HG03095 (cell line): ENCODE results near the gene OR52B6.
"Not testable (repeated sequence)": the region's sequence is repeated elsewhere in the genome, so short reads cannot be mapped to it uniquely, and the experiment has no call there.

Source experiments
- ATAC-seq: cut with Tn5 transposase; IDR thresholded peaks from one replicate; pipeline ENCODE4 v1.9.1; 2021; ENCODE audit warnings: moderate library complexity; ENCODE audit not compliant: unreplicated experiment

Gene OR52B6, protein sequence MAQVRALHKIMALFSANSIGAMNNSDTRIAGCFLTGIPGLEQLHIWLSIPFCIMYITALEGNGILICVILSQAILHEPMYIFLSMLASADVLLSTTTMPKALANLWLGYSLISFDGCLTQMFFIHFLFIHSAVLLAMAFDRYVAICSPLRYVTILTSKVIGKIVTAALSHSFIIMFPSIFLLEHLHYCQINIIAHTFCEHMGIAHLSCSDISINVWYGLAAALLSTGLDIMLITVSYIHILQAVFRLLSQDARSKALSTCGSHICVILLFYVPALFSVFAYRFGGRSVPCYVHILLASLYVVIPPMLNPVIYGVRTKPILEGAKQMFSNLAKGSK

DNA sequence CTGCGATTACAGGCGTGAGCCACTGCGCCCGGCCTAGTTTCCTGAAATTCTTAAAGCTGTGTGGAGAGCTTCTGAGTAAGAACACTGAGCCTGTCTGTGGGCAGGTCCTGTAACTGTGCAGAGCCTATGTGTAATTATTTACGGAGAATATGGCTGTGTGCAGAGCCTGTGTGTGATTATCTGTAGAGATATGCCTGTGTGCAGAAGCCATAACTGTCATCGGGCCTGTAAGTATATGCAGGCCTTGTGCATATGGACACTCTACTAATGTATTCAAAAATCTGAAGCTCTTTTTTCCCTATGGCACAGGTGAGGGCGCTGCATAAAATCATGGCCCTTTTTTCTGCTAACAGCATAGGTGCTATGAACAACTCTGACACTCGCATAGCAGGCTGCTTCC lies at the start of gene OR52B6:
OR52B6 (plus strand) TSS at position 301 of the 400 bp plus-strand sequence; CDS start at position 301, 0 bp downstream.
- no peak for ATAC-seq

DNA sequence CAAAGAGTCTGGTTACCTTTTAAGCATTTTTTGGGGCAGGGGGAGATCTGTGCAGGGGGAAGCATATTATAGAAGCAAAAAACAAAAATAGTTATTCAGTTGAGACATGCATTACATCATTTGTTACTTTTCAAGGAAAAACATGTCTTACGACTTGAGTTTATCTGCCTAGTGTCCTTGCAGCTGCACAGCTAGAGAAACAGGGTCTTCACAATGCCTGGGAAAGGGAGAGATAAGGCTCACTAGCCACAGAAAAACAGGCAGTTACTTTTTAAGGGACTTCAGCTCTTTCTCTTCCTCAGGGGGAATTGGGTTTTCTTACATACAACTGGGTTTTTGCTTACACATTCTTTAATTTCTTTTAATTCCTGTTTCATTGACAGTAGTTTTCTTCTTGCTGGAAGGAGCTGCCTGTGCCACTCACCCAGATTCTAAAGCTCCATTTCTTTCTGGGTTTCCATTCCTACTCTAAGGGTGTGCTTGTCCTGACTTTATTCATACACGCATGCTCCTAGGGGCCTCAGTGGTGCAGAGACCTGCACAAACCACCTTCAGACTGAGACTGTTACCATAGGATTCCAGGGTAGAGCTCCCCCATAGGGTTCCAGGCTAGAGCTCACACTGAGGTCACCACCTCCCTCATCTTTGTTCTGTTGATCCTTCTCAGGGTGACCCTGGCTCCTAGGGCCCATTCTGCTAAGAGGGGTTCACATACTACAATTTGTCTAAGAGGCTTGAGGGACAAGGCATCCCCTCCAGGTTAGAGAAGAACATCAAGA lies 49.4 kb upstream of the OR52B6 start:
- no peak for ATAC-seq

DNA sequence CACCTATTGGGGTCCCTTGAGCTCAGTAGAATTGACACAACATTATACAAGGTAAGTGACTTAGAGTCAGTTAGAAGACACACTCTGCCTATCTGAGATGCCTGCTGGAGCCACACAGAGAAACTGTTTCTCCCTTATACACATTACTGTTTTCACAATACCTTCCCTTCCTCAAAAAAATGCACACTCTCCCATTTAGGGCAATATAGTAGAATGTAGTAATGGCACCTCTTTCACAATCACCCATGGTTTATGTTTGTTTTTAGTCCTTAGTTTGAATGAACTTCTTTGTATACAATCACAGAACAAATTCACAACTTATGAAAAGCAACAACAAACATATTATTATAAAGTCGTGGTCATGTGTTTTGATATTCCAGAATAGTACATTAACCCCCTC lies 46.6 kb upstream of the OR52B6 start:
- ATAC-seq = no peak

DNA sequence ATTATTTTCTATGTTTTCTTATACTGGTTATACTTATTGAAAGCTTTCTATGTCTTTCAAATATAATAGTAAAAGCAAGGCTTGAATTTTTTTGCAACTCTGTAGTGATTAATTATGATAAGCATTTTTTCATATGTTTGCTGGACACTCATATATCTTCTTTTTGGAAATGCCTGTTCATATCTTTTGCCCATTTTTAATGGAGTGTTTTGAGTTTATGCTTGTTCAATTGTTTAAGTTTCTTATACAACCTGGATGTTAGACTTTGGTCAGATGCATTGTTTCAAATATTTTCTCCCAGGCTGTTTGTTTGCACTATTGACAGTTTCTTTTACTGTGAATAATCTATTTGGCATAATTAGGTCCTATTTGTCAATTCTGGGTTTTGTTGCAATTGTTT lies 44.2 kb upstream of the OR52B6 start:
- no peak for ATAC-seq

DNA sequence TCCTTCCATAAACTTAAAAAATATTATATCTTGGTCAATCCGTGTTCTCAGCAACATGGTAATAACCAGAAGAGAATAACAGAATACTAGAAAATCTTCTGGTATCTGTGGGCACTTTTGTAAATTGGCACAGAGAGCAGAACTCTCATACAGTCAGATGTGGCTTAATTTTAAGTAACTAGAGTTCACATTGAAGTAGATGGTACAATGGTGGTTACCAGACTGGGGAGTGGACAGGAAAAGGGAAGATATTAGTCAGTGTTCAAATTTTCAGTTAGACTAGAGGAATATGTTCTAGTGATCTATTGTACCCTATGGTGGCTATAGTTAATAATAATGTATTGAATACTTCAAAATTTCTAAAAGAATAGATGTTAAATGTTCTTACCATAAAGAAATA lies 39.2 kb upstream of the OR52B6 start:
- ATAC-seq = no peak

DNA sequence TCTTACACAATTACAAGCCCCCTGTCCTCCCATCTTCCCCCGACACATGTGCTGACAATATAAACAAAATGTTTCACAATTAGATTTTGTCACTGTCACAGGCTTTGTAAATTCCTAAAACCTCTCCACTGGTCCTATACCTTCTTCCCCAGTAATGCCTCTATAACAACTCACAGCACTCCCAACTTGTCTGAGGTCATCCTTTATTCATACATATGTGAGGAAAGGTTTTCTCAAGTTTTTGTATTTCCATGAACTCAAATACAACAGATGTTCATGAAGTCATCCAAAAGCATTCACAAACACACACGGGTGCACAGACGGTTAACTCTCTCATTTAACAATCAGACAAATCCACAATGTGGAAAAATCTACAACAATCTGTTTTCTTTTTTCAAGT lies 34.2 kb upstream of the OR52B6 start:
- ATAC-seq = no peak

DNA sequence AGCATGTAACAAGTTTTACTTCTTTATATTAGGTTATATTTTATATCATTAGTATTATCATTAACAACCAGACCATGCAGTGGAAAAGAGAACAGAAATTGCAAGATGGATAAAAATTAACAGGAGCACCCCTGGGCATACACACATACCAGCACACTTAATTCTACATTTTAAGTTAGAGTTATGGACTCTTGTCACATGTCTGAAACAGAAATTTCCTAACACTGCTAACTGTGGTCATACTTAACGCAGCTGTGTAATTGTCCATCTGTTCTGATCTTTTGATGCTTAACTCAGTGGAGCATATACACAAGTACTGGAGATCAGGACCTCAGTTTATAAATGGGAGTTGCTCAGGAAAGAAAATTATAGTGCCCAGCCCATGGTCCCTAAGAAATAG lies 32.7 kb upstream of the OR52B6 start:
- no peak for ATAC-seq

DNA sequence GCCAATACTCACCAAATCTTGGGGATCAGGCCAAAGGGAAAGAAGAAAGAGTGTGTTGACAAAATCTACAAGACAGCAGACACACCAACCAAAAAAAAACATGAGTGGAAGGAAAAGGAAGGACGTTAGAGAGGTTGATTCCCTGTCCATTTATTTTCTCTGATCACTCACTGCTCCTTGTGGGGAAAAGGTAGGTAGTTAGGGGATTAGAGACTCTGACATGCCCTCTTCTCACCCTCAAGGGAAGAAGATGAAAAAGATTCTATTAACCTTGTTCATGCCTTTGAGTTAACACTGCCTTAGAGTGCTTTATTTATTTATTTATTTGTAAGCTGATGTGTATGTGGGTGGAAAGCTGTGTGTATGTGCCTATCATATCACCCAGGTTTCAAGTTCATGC lies 32.2 kb upstream of the OR52B6 start, which contains the start of gene OR52H1:
OR52H1 (minus strand) TSS at position 101 of the 400 bp plus-strand sequence. CDS start 3,035 bp downstream, outside the sequence.
- no peak for ATAC-seq

DNA sequence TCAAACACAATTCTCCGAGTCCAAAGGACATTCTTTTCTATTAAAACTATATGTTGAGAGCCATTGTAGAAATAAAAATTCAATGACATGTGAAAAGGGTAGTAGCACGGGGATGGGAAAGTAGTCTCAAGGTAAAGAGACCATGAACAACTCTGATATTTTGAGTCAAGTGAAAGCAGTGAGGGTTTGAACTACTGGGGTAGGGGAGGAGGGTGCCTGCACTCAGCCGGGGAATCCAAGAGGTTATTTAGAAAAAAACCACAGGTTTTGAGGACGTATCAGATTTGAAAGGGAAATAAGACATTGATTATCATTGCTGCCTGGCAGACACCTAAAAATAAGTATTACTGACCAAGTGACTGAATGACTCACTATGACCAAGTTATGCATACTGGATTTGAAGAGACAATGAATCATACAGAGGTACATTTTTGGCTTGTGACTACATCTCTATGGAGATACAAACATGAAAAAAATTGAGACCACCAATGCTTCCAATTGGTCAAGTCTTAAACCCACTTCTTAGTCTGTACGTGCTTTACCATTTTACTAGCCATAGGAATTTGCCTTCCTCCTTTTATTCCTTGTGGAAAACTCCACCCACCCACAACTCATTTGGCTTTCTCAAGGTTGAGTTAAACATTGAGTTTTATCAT lies 30.1 kb upstream of the OR52B6 start:
- peak; percentile 58 for ATAC-seq

DNA sequence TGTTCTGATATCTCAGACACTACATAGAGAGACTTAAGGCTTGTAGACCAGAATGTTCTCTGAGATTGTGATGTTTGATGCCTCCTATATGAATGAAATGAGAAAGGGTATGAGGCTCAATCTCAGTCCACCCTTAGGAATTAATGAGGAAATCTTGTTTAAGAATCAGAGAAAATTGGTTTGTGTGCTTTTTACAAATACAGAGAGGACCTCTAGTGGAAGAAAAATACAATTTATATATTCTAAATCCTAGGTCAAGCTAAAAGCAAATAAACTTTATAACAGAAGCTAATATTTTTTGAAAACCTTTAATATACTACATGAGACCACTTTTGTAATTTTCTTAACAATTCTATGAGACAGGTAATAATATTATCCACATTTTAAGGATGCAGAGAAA lies 27.3 kb upstream of the OR52B6 start:
- no peak for ATAC-seq

DNA sequence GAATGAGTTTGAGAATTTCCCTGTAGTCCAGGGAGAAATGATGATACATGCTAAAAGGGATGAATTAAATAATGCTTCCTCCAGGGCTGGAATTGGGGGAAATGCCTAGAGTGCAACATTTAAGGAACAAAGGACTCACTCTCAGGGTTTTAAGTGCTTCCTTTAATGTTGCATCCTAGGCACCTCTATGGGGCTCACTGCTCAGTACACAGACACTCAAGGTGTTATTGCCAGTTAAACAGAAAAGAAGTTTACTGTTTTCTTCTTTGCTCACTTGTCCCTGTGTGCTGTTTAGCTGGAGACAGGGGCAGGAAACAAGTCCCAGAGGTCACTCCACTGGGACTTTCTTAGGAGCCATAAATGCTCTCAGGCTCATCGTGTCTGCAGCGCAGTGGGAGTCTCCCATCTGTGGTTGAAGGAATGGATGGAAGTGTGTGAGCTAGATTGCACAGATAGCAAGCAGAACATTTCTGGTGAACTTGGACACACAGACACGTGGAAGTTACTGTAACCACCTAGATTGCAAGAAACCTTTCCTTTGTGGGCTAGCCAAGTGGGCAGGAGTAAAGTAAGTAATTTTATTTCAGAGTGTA lies 24.0 kb upstream of the OR52B6 start:
- no peak for ATAC-seq

DNA sequence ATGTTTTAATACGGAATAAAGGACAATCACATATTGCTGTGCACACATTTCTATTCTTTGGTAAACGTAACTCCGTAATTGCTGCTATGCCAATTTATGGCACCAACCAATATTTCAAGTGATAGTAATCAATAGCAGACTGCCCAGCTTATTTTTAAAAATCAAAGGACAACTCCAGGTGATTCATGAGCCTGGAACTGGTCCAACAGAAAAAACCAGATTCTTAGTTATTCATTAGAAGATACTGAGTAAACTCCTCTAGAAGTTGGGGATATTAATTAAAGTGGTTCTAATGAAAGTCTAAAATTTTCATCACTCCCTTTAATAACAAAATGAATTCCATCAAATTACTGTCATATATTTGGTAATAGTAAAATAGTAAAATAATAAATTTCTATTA lies 22.9 kb upstream of the OR52B6 start:
- no peak for ATAC-seq

DNA sequence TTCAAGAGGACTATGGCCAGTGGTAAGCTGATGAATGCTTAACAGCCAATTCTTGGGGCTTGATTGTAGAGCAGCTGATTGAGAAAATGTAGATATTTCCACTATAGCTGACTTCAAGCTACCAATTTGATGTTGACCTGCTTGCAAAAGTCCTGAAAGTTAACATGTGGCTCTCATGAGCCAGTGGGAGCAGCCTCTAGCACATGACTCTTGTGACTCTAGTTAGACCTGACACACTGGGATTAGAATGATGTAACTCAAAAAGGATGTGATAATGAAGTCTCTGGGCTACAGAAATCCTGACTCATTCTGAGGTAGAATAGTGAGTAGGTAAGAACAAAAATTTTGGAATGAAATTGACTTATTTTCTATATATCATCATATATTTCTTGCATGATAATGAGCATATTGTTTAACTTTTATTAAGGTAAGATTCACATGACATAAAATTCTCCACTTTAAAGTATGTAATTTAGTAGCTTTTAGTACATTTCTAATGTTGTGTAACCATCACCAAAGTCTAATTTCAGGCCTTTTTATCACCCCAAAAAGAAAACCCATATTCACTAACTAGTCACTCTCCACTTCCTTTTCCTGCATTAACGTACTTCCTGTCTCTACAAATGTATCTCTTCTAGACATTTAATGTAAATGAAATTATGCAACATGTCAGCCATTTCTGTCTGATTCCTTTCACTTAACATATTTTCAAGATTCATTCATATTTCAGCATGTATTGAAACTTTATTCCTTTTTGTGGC lies 16.2 kb upstream of the OR52B6 start:
- ATAC-seq = no peak

DNA sequence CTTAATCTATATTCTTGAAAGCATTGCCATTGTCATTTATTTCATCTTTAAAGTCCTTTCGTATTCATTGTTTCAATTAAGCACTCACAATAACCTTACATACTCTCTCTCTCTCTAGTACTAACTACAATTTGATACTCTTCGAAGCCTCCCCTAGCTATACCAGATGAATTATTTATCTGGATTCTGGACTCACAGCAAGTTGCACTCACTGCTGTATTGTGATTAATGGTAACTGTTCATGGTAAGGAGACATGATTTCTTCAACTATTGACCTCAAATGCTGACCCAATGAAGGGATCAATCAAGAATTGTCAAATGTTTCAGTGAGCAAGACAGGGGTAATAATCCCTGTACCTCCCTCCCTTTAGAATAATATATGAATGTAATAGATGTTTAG lies 6.0 kb upstream of the OR52B6 start:
- no peak for ATAC-seq

DNA sequence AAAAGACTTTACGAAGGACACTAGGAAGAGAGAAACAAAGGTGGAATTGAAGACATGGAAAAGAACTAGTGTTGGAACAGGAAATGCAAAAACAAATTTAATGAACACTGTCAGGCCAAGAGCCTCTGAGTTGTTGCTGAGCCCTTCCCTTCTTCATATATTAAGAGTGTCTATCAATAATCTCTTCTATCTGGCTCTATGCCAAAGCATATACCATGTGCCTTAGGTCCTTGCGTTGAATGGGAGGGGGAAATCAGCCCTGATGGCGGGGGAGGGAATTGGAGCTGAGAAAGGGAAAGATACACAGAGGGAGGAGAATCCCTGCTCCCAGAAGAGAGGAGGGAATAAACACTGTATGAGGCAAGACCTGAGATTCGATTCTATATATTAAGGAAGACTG lies 5.5 kb upstream of the OR52B6 start:
- ATAC-seq = no peak

DNA sequence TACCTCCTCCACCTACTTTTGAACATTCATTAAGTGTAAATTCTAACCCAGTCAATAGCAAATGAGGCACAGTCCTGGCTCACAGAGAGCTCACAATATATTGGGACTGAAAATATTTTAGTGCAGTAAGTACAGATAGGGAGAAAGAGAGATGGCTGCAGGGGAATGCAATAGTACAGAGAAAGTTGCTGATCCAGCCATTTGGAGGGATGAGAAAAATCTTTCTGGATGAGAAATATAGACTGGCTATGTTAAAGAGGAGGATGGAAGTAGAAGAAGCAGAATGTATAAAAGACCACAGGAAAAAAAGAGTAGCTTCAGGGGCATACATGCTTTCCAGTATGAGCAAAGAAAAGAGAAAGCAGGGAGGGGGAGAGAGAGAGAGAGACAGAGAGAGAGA lies 3.6 kb upstream of the OR52B6 start:
- no peak for ATAC-seq

DNA sequence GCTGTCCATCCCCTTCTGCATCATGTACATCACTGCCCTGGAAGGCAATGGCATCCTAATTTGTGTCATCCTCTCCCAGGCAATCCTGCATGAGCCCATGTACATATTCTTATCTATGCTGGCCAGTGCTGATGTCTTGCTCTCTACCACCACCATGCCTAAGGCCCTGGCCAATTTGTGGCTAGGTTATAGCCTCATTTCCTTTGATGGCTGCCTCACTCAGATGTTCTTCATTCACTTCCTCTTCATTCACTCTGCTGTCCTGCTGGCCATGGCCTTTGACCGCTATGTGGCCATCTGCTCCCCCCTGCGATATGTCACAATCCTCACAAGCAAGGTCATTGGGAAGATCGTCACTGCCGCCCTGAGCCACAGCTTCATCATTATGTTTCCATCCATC lies 337 bp downstream of the OR52B6 start:
- no peak for ATAC-seq

DNA sequence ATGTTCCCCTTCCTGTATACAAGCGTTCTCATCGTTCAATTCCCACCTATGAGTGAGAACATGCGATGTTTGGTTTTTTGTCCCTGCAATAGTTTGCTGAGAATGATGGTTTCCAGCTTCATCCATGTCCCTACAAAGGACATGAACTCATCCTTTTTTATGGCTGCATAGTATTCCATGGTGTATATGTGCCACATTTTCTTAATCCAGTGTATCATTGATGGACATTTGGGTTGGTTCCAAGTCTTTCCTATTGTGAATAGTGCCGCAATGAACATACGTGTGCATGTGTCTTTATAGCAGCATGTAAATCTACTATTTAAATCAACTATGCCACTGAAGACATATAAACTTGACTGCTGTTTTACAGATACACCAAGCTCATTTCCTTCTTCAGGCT lies 3.8 kb downstream of the OR52B6 start:
- ATAC-seq = not testable (repeated sequence)

DNA sequence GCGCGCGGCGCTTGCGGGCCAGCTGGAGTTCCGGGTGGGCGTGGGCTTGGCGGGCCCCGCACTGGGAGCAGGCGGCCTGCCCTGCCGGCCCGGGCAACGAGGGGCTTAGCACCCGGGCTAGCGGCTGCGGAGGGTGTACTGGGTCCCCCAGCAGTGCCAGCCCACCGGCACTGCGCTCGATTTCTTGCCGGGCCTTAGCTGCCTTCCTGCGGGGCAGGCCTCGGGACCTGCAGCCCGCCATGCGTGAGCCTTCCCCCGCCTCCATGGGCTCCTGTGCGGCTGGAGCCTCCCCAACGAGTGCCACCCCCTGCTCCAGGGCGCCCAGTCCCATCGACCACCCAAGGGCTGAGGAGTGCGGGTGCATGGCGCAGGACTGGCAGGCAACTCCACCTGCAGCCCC lies 9.2 kb downstream of the OR52B6 start:
- not testable (repeated sequence) for ATAC-seq

DNA sequence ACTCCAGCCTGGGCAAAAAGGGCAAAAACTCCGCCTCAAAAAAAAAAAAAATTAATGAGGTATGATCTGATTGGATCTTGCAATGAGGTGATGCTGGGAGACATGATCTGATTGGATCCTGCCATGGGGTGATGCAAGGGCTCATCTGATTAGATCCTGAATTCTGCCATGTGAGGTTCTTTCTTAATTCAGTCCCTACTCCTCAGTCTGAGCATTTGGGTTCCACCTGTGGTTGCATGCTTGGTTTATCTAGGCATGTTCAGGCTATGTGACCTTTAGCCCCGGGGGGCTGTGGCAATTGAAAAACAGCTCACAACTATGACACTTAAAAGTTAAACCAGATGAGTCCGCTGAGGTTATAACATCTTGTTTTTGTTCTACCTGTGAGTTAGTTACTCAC lies 10.9 kb downstream of the OR52B6 start:
- no peak for ATAC-seq

DNA sequence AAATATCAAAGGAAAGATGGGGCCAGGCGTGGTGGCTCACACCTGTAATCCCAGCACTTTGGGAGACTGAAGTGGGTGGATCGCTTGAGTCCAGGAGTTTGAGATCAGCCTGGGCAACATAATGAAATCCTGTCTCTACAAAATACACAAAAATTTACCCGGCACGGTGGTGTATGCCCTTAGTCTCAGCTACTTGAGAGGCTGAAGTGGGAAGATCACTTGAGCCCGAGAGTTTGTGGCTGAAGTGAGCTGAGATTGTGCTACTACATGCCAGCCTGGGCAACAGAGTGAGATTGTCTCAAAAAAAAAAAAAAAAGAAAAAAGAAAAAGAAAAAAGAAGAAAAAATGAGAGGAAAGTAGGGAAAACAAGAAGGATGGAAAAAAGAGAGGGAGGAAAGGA lies 11.9 kb downstream of the OR52B6 start:
- no peak for ATAC-seq
